Hepatocyte (in vitro differentiated cells): ENCODE results near the gene RPP40. TPM values are rescaled to one million over a fixed set of nuclear protein-coding genes. Genes with fewer than 3 reads are reported as not detected.

Experiments
- DNase-seq: peaks from one replicate; pipeline ENCODE4 v3.0.0-alpha.2; 2016; ENCODE audit warnings: low spot score
- H2AFZ ChIP-seq: fragments of 200-600 bp; sonication (generic); 2 replicates; pipeline ENCODE4 v1.6.0; 2016; ENCODE audit warnings: antibody characterized with exemption, mild to moderate bottlenecking
- H3K27ac ChIP-seq: fragments of 200-600 bp; sonication (generic); 2 replicates; pipeline ENCODE4 v1.5.1; 2016; ENCODE audit warnings: mild to moderate bottlenecking
- H3K27me3 ChIP-seq: fragments of 200-600 bp; sonication (generic); 2 replicates; pipeline ENCODE4 v1.6.1; 2016
- H3K36me3 ChIP-seq: fragments of 200-600 bp; sonication (generic); replicated peaks from 2 replicates; pipeline ENCODE4 v1.5.1; 2016; ENCODE audit warnings: low read depth; ENCODE audit not compliant: insufficient read depth
- H3K4me1 ChIP-seq: fragments of 200-600 bp; sonication (generic); 2 replicates; pipeline ENCODE4 v1.5.1; 2016; ENCODE audit warnings: mild to moderate bottlenecking, moderate library complexity; ENCODE audit not compliant: insufficient read depth
- H3K4me2 ChIP-seq: fragments of 200-600 bp; sonication (generic); 2 replicates; pipeline ENCODE4 v1.6.0; 2016
- H3K4me3 ChIP-seq: fragments of 200-600 bp; sonication (generic); 2 replicates; pipeline ENCODE4 v1.5.1; 2016; ENCODE audit warnings: mild to moderate bottlenecking
- H3K79me2 ChIP-seq: fragments of 200-600 bp; sonication (generic); 2 replicates; pipeline ENCODE4 v1.6.0; 2017; ENCODE audit warnings: mild to moderate bottlenecking
- H3K9me2 ChIP-seq: fragments of 200-600 bp; sonication (generic); replicated peaks from 2 replicates; pipeline ENCODE4 v1.6.0; 2017; ENCODE audit warnings: mild to moderate bottlenecking; ENCODE audit not compliant: insufficient read depth
- H3K9me3 ChIP-seq: fragments of 200-600 bp; sonication (generic); 2 replicates; pipeline ENCODE4 v1.5.1; 2016; ENCODE audit warnings: low read depth, mild to moderate bottlenecking
- H4K20me1 ChIP-seq: fragments of 200-600 bp; sonication (generic); 2 replicates; pipeline ENCODE4 v1.6.0; 2016; ENCODE audit warnings: mild to moderate bottlenecking; ENCODE audit not compliant: insufficient read depth, poor library complexity, severe bottlenecking
- EZH2 ChIP-seq: fragments of 200-600 bp; sonication (generic); IDR thresholded peaks from 2 replicates; pipeline ENCODE4 v1.6.1; 2016; ENCODE audit warnings: antibody characterized with exemption, mild to moderate bottlenecking, borderline replicate concordance
- EZH2phosphoT487 ChIP-seq: fragments of 200-600 bp; sonication (generic); IDR thresholded peaks from one replicate; pipeline ENCODE4 v1.6.1; 2018; ENCODE audit warnings: antibody characterized with exemption, mild to moderate bottlenecking, low read depth, moderate library complexity; ENCODE audit not compliant: unreplicated experiment, severe bottlenecking
- WGBS: methylation state at CpG from one replicate; pipeline ENCODE4 v1.1.6; 2016; ENCODE audit warnings: low lambda C conversion rate; ENCODE audit errors: missing lambda C conversion rate; 5-methylcytosine and 5-hydroxymethylcytosine counted together
- polyA plus RNA-seq: library from polyadenylated mRNA; unstranded; fragments of >200 nt; fragmentation: Nextera tagmentation; extraction: Ambion mirVana; gene quantifications from 2 replicates; pipeline ENCODE4 v1.2.1, GENCODE V29; 2016
- total RNA-seq: library from RNA; depleted of rRNA; stranded (reverse); fragments of >200 nt; gene quantifications from 2 replicates; pipeline ENCODE4 v1.2.3, GENCODE V29; 2014
- TF ChIP-seq, protein P1 (sequence below): fragments of 200-600 bp; sonication (generic); IDR thresholded peaks from 2 replicates; pipeline ENCODE4 v1.5.1; 2016; ENCODE audit warnings: antibody characterized with exemption, mild to moderate bottlenecking; ENCODE audit not compliant: poor library complexity

RPP40 gene
- total and polyA plus RNA-seq, 2 experiments from 2014 or later, result 17.7 to 24.8 TPM

GRCh38 chr6:4969609-4970285 is 34.1 kb downstream of the RPP40 start:
- no peaks in the 10 kb centered on the region for H3K36me3 ChIP-seq
- no peaks in the 10 kb centered on the region for H4K20me1 ChIP-seq
- H3K4me2 ChIP-seq, result no peak overlapping the region
- DNase-seq, result no peak
- no peaks in the 10 kb centered on the region for H3K79me2 ChIP-seq
- H3K4me3 ChIP-seq, result no peak overlapping the region
- H3K27me3 ChIP-seq, result no peaks in the 10 kb centered on the region
- H3K9me3 ChIP-seq, result no peaks in the 10 kb centered on the region
- H2AFZ ChIP-seq, result no peak overlapping the region
- TF ChIP-seq, protein P1, sequence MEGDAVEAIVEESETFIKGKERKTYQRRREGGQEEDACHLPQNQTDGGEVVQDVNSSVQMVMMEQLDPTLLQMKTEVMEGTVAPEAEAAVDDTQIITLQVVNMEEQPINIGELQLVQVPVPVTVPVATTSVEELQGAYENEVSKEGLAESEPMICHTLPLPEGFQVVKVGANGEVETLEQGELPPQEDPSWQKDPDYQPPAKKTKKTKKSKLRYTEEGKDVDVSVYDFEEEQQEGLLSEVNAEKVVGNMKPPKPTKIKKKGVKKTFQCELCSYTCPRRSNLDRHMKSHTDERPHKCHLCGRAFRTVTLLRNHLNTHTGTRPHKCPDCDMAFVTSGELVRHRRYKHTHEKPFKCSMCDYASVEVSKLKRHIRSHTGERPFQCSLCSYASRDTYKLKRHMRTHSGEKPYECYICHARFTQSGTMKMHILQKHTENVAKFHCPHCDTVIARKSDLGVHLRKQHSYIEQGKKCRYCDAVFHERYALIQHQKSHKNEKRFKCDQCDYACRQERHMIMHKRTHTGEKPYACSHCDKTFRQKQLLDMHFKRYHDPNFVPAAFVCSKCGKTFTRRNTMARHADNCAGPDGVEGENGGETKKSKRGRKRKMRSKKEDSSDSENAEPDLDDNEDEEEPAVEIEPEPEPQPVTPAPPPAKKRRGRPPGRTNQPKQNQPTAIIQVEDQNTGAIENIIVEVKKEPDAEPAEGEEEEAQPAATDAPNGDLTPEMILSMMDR, result no peak
- TF ChIP-seq EZH2phosphoT487 (no peak), EZH2 (no peak)
- H3K27ac ChIP-seq, result no peak overlapping the region
- H3K4me1 ChIP-seq, result peaks cover 6% of the 10 kb centered on the region
- WGBS, result 90% methylated on average over 8 of the region's 8 CpGs
- no peaks in the 10 kb centered on the region for H3K9me2 ChIP-seq

GRCh38 chr6:4967301-4968030 is 36.4 kb downstream of the RPP40 start:
- Histone ChIP-seq H3K4me3 (no peak overlapping the region), H2AFZ (no peak overlapping the region), H4K20me1 (no peaks in the 10 kb centered on the region), H3K27ac (no peak overlapping the region), H3K36me3 (no peaks in the 10 kb centered on the region), H3K9me2 (no peaks in the 10 kb centered on the region), H3K79me2 (no peaks in the 10 kb centered on the region), H3K9me3 (no peaks in the 10 kb centered on the region), H3K4me1 (no peaks in the 10 kb centered on the region), H3K27me3 (no peaks in the 10 kb centered on the region), H3K4me2 (no peak overlapping the region)
- WGBS, result 85% methylated on average over 5 of the region's 5 CpGs
- no peak for DNase-seq
- TF ChIP-seq EZH2, result no peak
- TF ChIP-seq, protein P1, result no peak
- TF ChIP-seq EZH2phosphoT487, result no peak

DNA sequence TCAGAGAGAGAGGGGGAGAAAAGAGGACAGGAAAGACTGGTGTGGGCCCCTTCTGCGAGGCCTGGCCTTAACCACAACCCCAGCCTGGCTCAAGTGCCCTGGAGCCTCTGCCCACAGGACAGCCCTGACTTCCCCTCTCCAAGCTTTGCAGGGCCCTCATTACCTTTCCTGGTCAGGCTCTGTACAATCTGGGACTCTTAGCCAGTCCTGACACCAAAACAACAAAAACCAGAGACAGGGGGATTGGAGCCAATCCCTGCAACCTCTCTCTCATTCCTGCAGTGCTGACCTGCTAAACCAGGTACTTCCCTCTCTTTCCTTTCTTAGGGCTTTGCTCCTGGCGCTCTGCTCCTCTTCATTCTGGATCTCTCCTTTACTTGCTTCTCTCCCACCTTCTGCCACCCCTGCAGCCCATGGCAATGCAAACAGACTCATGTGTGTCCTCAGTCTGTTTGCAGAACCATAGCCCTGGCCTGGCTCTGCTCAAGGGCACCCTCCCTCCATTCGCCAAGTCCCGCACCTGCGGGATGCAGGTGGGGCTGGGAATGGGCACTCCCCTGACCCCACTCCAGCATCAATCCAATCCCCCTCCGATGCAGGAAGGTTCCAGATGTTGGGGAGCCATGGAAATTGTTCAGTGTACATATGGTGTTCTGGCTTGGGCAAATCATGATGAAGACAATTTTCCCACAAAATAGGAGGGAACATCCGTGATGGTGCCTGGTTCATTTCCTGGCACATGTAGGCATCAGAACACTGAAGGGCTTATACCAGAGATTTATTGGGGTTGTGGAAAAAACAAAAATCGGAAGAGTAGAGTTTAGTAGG is 38.1 kb downstream of the RPP40 start:
- Histone ChIP-seq H3K27me3 (no peaks in the 10 kb centered on the region), H3K4me3 (no peak overlapping the region), H2AFZ (no peak overlapping the region), H4K20me1 (no peaks in the 10 kb centered on the region), H3K36me3 (no peaks in the 10 kb centered on the region), H3K27ac (no peak overlapping the region), H3K4me2 (no peak overlapping the region), H3K9me3 (no peaks in the 10 kb centered on the region), H3K79me2 (no peaks in the 10 kb centered on the region), H3K9me2 (no peaks in the 10 kb centered on the region), H3K4me1 (no peaks in the 10 kb centered on the region)
- TF ChIP-seq EZH2 (no peak), EZH2phosphoT487 (no peak)
- TF ChIP-seq, protein P1, result no peak
- no peak for DNase-seq
- 82% methylated on average over 8 of the region's 8 CpGs for WGBS
